HG03442 (cell line): ENCODE results near the gene MYO18B.

Experiments
- ATAC-seq: cut with Tn5 transposase; IDR thresholded peaks from one replicate; pipeline ENCODE4 v1.9.1; 2021; ENCODE audit warnings: mild to moderate bottlenecking, moderate library complexity; ENCODE audit not compliant: unreplicated experiment

The MYO18B gene

GRCh38 chr22:25845985-25846745 lies 104.2 kb downstream of the MYO18B start:
- peak; percentile 61 for ATAC-seq

- ATAC-seq, result no peak
Observed at GRCh38 chr22:25847451-25847850, 105.5 kb downstream of the MYO18B start.

GRCh38 chr22:25848954-25849353 lies 107.0 kb downstream of the MYO18B start:
- ATAC-seq, result no peak

- no peak for ATAC-seq
Observed at GRCh38 chr22:25849522-25849921, 107.5 kb downstream of the MYO18B start.

GRCh38 chr22:25852223-25852622 lies 110.2 kb downstream of the MYO18B start:
- ATAC-seq, result no peak

- no peak for ATAC-seq
Observed at GRCh38 chr22:25853078-25853477, 111.1 kb downstream of the MYO18B start.

- no peak for ATAC-seq
Observed at GRCh38 chr22:25853501-25854284, 111.7 kb downstream of the MYO18B start.

- no peak for ATAC-seq
Observed at GRCh38 chr22:25869771-25870170, 127.8 kb downstream of the MYO18B start.

- no peak for ATAC-seq
Observed at GRCh38 chr22:25874327-25874726, 132.3 kb downstream of the MYO18B start.

- no peak for ATAC-seq
Observed at GRCh38 chr22:25875461-25875860, 133.5 kb downstream of the MYO18B start.

GRCh38 chr22:25876871-25877270 lies 134.9 kb downstream of the MYO18B start:
- ATAC-seq, result no peak

- no peak for ATAC-seq
Observed at GRCh38 chr22:25878933-25879332, 136.9 kb downstream of the MYO18B start.

GRCh38 chr22:25880524-25880923 lies 138.5 kb downstream of the MYO18B start:
- ATAC-seq, result no peak

GRCh38 chr22:25881210-25881755 lies 139.3 kb downstream of the MYO18B start:
- ATAC-seq, result no peak

GRCh38 chr22:25882360-25882759 lies 140.4 kb downstream of the MYO18B start:
- ATAC-seq, result no peak

GRCh38 chr22:25883482-25884033 lies 141.6 kb downstream of the MYO18B start:
- no peak for ATAC-seq

- no peak for ATAC-seq
Observed at GRCh38 chr22:25884121-25884520, 142.1 kb downstream of the MYO18B start.

GRCh38 chr22:25888399-25889054 lies 146.5 kb downstream of the MYO18B start:
- no peak for ATAC-seq

- ATAC-seq, result no peak
Observed at GRCh38 chr22:25890651-25891050, 148.7 kb downstream of the MYO18B start.

GRCh38 chr22:25892678-25893077 lies 150.7 kb downstream of the MYO18B start:
- no peak for ATAC-seq

GRCh38 chr22:25895678-25896077 lies 153.7 kb downstream of the MYO18B start:
- no peak for ATAC-seq
